ENCODE results near the gene PRKAR1B.

DNA sequence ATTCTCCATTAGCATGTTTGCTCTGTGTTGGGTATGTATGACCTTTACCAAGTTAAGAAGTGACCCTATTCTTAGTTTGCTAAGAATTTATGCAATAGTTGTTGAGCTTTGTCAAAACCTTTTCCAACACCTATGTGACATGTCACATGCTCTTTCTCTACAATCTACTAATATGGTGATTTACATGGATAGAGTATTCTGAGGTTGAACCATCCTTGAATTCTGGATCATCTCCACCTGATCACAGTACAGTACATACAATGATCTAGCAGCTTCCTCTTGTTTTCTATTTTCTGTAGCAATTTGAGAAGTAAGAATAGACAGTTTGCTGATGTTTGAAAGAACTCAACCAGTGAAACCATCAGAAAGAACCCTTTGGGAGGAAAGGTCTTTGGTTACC lies 106.2 kb downstream of the PRKAR1B start:
- TF ChIP-seq POLR2AphosphoS5 (IDR thresholded peaks at IDR 0.05): no peak
- no peak for TF ChIP-seq POLR2A (IDR thresholded peaks at IDR 0.05)

Data from stomach (tissue), 4 donors.